H54 (cell line): Measurements from ENCODE around the gene BRME1.
A peak's percentile ranks its signal among the peaks of the same experiment; 100 is the strongest.

Experiments used
- DNase-seq: peaks from one replicate; pipeline ENCODE4 v3.0.0; 2011; ENCODE audit warnings: low spot score, mixed read lengths; ENCODE audit not compliant: insufficient read length
- FAIRE-seq: peaks from 3 replicates; lab custom pipeline; 2011; peaks lifted over from hg19 to GRCh38; lab: Jason Lieb, UNC
- POLR2A ChIP-seq: IDR thresholded peaks from 2 replicates; pipeline ENCODE4 v1.6.1; 2011; ENCODE audit warnings: low read depth, mild to moderate bottlenecking, low read length

The BRME1 gene

GRCh38 chr19:13905634-13906520 lies at the start of gene BRME1, which contains the start of gene CC2D1A:
Gene BRME1, minus strand, starts transcription at chr19:13906117. Its CDS starts 1,225 bp downstream, at chr19:13904892.
Gene CC2D1A, plus strand, starts transcription at chr19:13906201. Its CDS starts 241 bp downstream, at chr19:13906442.
- TF ChIP-seq POLR2A = peak; percentile 62
- DNase-seq = peak; percentile 98
- no peak for FAIRE-seq

- TF ChIP-seq POLR2A = no peak
- DNase-seq = no peak
- no peak for FAIRE-seq
These were observed 48.3 kb upstream of the BRME1 start for GRCh38 chr19:13954185-13954584.

GRCh38 chr19:13952931-13953531 lies 47.1 kb upstream of the BRME1 start:
- no peak for FAIRE-seq

GRCh38 chr19:13952154-13952930 lies 46.4 kb upstream of the BRME1 start, which contains the start of gene DCAF15:
Gene DCAF15, plus strand, starts transcription at chr19:13952509. Its CDS starts 4 bp downstream, at chr19:13952513.
- TF ChIP-seq POLR2A = peak; percentile 62
- peak; percentile 57 for FAIRE-seq
- DNase-seq = peak; percentile 99

More at GRCh38 chr19:13952931-13953531, 47.1 kb upstream of the BRME1 start:
- DNase-seq = peak; percentile 64
- TF ChIP-seq POLR2A = peak; percentile 41; the same call in 1 of the 2 replicates

GRCh38 chr19:13951799-13952153 lies 45.9 kb upstream of the BRME1 start:
- FAIRE-seq = no peak
- TF ChIP-seq POLR2A = 0 out of 2 replicates have a peak, but pooled peaks have one; percentile 12

GRCh38 chr19:13951043-13951442 lies 45.1 kb upstream of the BRME1 start:
- TF ChIP-seq POLR2A = no peak
- no peak for DNase-seq
- no peak for FAIRE-seq

More at GRCh38 chr19:13951799-13952153, 45.9 kb upstream of the BRME1 start:
- no peak for DNase-seq

GRCh38 chr19:13946414-13946813 lies 40.5 kb upstream of the BRME1 start:
- no peak for DNase-seq
- no peak for TF ChIP-seq POLR2A
- no peak for FAIRE-seq

GRCh38 chr19:13942023-13942684 lies 36.2 kb upstream of the BRME1 start:
- DNase-seq = no peak
- no peak for TF ChIP-seq POLR2A
- no peak for FAIRE-seq

- FAIRE-seq (no peak), DNase-seq (peak; percentile 61)
- no peak for TF ChIP-seq POLR2A
These were observed 32.6 kb upstream of the BRME1 start, which contains the start of gene PODNL1 for GRCh38 chr19:13938301-13939064. Gene PODNL1, minus strand, starts transcription at chr19:13938417. Its CDS starts 236 bp downstream, at chr19:13938181.

GRCh38 chr19:13937479-13938300 lies 31.8 kb upstream of the BRME1 start:
- DNase-seq (no peak), FAIRE-seq (no peak)
- no peak for TF ChIP-seq POLR2A

GRCh38 chr19:13935765-13936510 lies 30.0 kb upstream of the BRME1 start:
- no peak for TF ChIP-seq POLR2A
- FAIRE-seq (no peak), DNase-seq (no peak)
